Panc1 (cell line): ENCODE results near the gene RBSN. TPM values are rescaled to one million over a fixed set of nuclear protein-coding genes. Genes with fewer than 3 reads are reported as not detected.

ENCODE experiments used
- ATAC-seq: fragments of 200-7000 bp; cut with Tn5 transposase; 2 replicates; pipeline ENCODE4 v1.9.1; 2020; ENCODE audit warnings: mild to moderate bottlenecking, moderate library complexity
- BruUV-seq: library from RNA; stranded (reverse); fragments of 400-500 nt; replicated peaks from 2 replicates; lab custom pipeline; 2021; lab: Mats Ljungman, UMichigan
- CTCF ChIA-PET: fragments of 300-600 bp; sonication (Branson Sonifier 250); formaldehyde crosslinking; loops from one replicate; lab custom pipeline; 2022; ENCODE audit warnings: antibody characterized with exemption; lab: Charles Lee
- POLR2A ChIA-PET: fragments of 300-600 bp; sonication (Branson Sonifier 250); formaldehyde crosslinking; loops from one replicate; lab custom pipeline; 2022; ENCODE audit warnings: antibody characterized with exemption; lab: Charles Lee
- DNase-seq: peaks from one replicate; pipeline ENCODE4 v3.0.0-alpha.2; 2010; ENCODE audit warnings: low read depth, low spot score
- H3K27ac ChIP-seq: 2 replicates; pipeline ENCODE4 v1.5.1; 2011; ENCODE audit warnings: mild to moderate bottlenecking, low read length, inconsistent platforms
- H3K27me3 ChIP-seq: fragments of 200-500 bp; sonication (Bioruptor generic); 2 replicates; pipeline ENCODE4 v1.6.0; 2014; ENCODE audit warnings: low read length, inconsistent platforms; ENCODE audit not compliant: control insufficient read depth, insufficient read depth
- H3K36me3 ChIP-seq: fragments of 200-500 bp; sonication (Bioruptor generic); 2 replicates; pipeline ENCODE4 v1.5.1; 2014; ENCODE audit warnings: inconsistent platforms, mild to moderate bottlenecking, low read length, moderate library complexity; ENCODE audit not compliant: control insufficient read depth, insufficient read depth
- H3K4me1 ChIP-seq: 2 replicates; pipeline ENCODE4 v1.5.1; 2011; ENCODE audit warnings: inconsistent platforms, mild to moderate bottlenecking, low read length, moderate library complexity; ENCODE audit not compliant: control insufficient read depth, insufficient read depth
- H3K4me3 ChIP-seq, 2 experiments: 2 replicates each; pipeline ENCODE4 v1.5.1; 2011 to 2012; ENCODE audit warnings: low read depth in 2 of 2, low read length in 2 of 2, mild to moderate bottlenecking in 2 of 2, inconsistent platforms in 1 of 2, moderate library complexity in 1 of 2
- H3K9me3 ChIP-seq: fragments of 200-500 bp; sonication (Bioruptor generic); 2 replicates; pipeline ENCODE4 v1.5.1; 2014; ENCODE audit warnings: low read depth, mild to moderate bottlenecking, inconsistent platforms, low read length, moderate library complexity; ENCODE audit not compliant: control insufficient read depth, insufficient read depth
- POLR2AphosphoS5 ChIP-seq: IDR thresholded peaks from 2 replicates; pipeline ENCODE4 v1.6.1; 2012; ENCODE audit warnings: mild to moderate bottlenecking, low read depth, low read length, moderate library complexity
- SIN3A ChIP-seq: IDR thresholded peaks from 2 replicates; pipeline ENCODE4 v1.6.1; 2012; ENCODE audit warnings: low read depth, mild to moderate bottlenecking, low read length, moderate library complexity, borderline replicate concordance; ENCODE audit not compliant: insufficient read depth
- TCF7L2 ChIP-seq: IDR thresholded peaks from 2 replicates; pipeline ENCODE4 v1.6.1; 2011; ENCODE audit warnings: mild to moderate bottlenecking, low read depth, low read length, inconsistent platforms
- in situ Hi-C: cut with HindIII; loops from 2 replicates; pipeline ENCODE4 v1.10.0; 2016; ENCODE audit warnings: low sequenced_read_pairs, low pct_unique_long_range_greater_than_20kb
- intact Hi-C: fragments of 100-400 bp; cut with micrococcal nuclease; formaldehyde crosslinking; loops from one replicate; pipeline ENCODE4 v1.10.0; 2022; ENCODE audit not compliant: unreplicated experiment
- total RNA-seq: library from RNA; stranded (reverse); gene quantifications from one replicate; pipeline ENCODE4 v1.2.1, GENCODE V29; 2021; ENCODE audit not compliant: unreplicated experiment
- TF ChIP-seq, protein P1 (sequence below), 2 experiments: IDR thresholded peaks; 2 replicates each; pipeline ENCODE4 v1.6.1; 2011 to 2012; ENCODE audit warnings: low read depth in 2 of 2, control low read depth in 1 of 2, low read length in 1 of 2, mild to moderate bottlenecking in 1 of 2, moderate library complexity in 1 of 2; ENCODE audit not compliant: insufficient read depth in 1 of 2
- TF ChIP-seq, protein P2 (sequence below): fragments of 450-650 bp; IDR thresholded peaks from 2 replicates; pipeline ENCODE4 v1.5.1; 2017; ENCODE audit warnings: mild to moderate bottlenecking

RBSN gene
- total RNA-seq, 1 experiment from 2014 or later, result 13.6 TPM

DNA sequence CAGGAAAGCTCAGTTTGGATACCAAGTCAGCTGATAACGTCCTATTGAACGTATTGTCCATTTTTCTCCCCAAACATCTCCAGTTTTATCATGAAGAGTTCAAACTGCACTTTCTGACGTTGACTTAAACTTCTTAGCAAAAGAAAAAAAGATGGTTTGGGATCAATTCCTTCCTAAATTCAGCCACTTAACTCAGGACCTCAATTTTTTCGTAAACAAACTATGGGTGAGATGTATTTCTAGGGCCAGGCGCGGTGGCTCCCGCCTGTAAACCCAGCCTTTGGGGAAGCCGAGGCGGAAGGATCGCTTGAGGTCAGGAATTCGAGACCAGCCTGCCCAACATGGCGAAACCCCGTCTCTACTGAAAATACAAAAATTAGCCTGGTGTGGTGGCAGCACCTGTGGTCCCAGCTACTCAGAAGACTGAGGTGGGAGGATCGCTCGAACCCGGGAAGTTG, 33.4 kb downstream of the RBSN start:
- DNase-seq (no peak), ATAC-seq (peak; percentile 54; the same call in 1 of the 2 replicates)
- no peaks in the 10 kb centered on the region for H3K27me3 ChIP-seq
- no peaks in the 10 kb centered on the region; the same call in 1 of the 2 replicates for H3K36me3 ChIP-seq
- POLR2A ChIA-PET, result interaction anchor here (0.8 kb wide), 1 partner anchor 140 kb away, joined by 3 read pairs; no protein-coding TSS in a partner anchor
- intact Hi-C loops (no loop called here), in situ Hi-C loops (no loop called here)
- H3K4me1 ChIP-seq, result peaks cover 10% of the 10 kb centered on the region
- H3K4me3 ChIP-seq, result peak overlapping the region; percentile 77 to 86
- CTCF ChIA-PET, result no interaction called here
- TF ChIP-seq, protein P1, sequence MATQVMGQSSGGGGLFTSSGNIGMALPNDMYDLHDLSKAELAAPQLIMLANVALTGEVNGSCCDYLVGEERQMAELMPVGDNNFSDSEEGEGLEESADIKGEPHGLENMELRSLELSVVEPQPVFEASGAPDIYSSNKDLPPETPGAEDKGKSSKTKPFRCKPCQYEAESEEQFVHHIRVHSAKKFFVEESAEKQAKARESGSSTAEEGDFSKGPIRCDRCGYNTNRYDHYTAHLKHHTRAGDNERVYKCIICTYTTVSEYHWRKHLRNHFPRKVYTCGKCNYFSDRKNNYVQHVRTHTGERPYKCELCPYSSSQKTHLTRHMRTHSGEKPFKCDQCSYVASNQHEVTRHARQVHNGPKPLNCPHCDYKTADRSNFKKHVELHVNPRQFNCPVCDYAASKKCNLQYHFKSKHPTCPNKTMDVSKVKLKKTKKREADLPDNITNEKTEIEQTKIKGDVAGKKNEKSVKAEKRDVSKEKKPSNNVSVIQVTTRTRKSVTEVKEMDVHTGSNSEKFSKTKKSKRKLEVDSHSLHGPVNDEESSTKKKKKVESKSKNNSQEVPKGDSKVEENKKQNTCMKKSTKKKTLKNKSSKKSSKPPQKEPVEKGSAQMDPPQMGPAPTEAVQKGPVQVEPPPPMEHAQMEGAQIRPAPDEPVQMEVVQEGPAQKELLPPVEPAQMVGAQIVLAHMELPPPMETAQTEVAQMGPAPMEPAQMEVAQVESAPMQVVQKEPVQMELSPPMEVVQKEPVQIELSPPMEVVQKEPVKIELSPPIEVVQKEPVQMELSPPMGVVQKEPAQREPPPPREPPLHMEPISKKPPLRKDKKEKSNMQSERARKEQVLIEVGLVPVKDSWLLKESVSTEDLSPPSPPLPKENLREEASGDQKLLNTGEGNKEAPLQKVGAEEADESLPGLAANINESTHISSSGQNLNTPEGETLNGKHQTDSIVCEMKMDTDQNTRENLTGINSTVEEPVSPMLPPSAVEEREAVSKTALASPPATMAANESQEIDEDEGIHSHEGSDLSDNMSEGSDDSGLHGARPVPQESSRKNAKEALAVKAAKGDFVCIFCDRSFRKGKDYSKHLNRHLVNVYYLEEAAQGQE (IDR thresholded peaks at IDR 0.05; ENCODE audit: insufficient read depth in 1 of 2, low read depth in 2 of 2, low read length in 1 of 2), result no peak
- TF ChIP-seq TCF7L2 (no peak), POLR2AphosphoS5 (no peak), SIN3A (no peak)
- TF ChIP-seq, protein P2, sequence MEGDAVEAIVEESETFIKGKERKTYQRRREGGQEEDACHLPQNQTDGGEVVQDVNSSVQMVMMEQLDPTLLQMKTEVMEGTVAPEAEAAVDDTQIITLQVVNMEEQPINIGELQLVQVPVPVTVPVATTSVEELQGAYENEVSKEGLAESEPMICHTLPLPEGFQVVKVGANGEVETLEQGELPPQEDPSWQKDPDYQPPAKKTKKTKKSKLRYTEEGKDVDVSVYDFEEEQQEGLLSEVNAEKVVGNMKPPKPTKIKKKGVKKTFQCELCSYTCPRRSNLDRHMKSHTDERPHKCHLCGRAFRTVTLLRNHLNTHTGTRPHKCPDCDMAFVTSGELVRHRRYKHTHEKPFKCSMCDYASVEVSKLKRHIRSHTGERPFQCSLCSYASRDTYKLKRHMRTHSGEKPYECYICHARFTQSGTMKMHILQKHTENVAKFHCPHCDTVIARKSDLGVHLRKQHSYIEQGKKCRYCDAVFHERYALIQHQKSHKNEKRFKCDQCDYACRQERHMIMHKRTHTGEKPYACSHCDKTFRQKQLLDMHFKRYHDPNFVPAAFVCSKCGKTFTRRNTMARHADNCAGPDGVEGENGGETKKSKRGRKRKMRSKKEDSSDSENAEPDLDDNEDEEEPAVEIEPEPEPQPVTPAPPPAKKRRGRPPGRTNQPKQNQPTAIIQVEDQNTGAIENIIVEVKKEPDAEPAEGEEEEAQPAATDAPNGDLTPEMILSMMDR, result no peak
- BruUV-seq, result no TSS peak
- peak overlapping the region; percentile 73 for H3K27ac ChIP-seq
- no peaks in the 10 kb centered on the region for H3K9me3 ChIP-seq

DNA sequence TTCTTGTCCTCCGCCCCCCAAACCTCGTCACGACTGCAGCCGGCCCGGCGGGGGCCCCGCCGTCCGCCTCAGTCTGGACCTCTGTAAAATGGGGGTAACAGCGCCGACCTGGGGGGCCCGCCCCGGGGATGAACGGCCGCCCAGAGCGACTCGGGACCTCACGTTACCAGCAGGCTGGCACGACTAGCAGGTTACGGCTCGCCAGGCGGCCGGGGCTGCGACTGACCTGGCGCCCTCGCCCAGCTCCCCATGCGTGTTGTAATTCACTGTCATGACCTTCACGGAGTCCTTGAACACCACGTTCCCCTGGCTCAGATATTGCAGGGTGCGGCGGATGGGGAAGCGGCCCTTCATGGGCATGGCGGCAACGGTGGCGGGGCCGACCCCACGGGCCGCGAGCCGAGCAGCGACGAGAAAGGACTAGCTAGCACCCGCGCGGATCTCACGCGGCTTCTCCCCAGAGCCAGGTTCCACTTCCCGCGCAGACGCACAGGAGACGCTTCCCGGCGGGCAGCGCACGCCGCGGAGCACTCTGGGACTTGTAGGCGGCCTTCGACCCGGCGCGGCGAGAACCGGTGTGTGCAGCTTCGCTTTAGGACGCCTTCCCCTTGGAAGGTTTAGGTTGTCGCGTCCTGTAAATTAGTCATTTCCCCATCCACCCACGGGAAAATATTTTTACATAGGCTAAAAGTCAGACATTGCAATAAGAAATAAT, 34.0 kb downstream of the RBSN start, which contains the start of gene MRPS25:
MRPS25 (minus strand) TSS at position 481 of the 715 bp plus-strand sequence; CDS start at position 360, 121 bp downstream.
- ChIA-PET CTCF (no interaction called here), POLR2A (interaction anchor here (0.8 kb wide), 1 partner anchor 141 kb away, joined by 3 read pairs; no protein-coding TSS in a partner anchor)
- TF ChIP-seq SIN3A, result 0 out of 2 replicates have a peak, but pooled peaks have one; percentile 71
- TF ChIP-seq POLR2AphosphoS5, result peak; percentile 92
- TF ChIP-seq, protein P1 (IDR thresholded peaks at IDR 0.05; ENCODE audit: insufficient read depth in 1 of 2, low read depth in 2 of 2, low read length in 1 of 2), result no peak
- Histone ChIP-seq H3K27ac (peak within 1 kb of the TSS; percentile 73), H3K27me3 (no peaks in the 10 kb centered on the region), H3K4me1 (peaks cover 10% of the 10 kb centered on the region), H3K4me3 (peak within 1 kb of the TSS; percentile 77 to 86), H3K36me3 (no peaks in the 10 kb centered on the region; the same call in 1 of the 2 replicates), H3K9me3 (no peaks in the 10 kb centered on the region)
- in situ Hi-C loops, result no loop called here
- no TSS peak for BruUV-seq
- DNase-seq (peak; percentile 61), ATAC-seq (peak; percentile 98)
- intact Hi-C loops, result no loop called here
